Stimulated activated naive B cell treated with anti-CD40 and anti-IgM and Interleukin-4, amounts not matched to agents 10 μg/mL and 1 μg/mL and 100 μg/mL, for 72 hours (primary cell): Measurements from ENCODE around the gene FOXA3.
A peak's percentile ranks its signal among the peaks of the same experiment; 100 is the strongest.
"Not testable (repeated sequence)": the region's sequence is repeated elsewhere in the genome, so short reads cannot be mapped to it uniquely, and the experiment has no call there.

ENCODE experiments used
- ATAC-seq, 2 donors: fragments of 150-1000 bp; cut with Tn5 transposase; replicated peaks; 2 replicates each; pipeline ENCODE4 v1.10.0; 2021; ENCODE audit warnings: moderate library complexity in 1 of 2
- DNase-seq: peaks from one replicate; pipeline ENCODE4 v3.0.0; 2021
- H3K27ac Mint-ChIP-seq: one replicate; pipeline ENCODE4 v1.8.0; 2022; ENCODE audit warnings: mild to moderate bottlenecking, mixed read lengths
- H3K27me3 Mint-ChIP-seq, 2 donors: one replicate each; pipeline ENCODE4 v1.8.0; 2022; ENCODE audit warnings: mixed read lengths in 2 of 2
- H3K36me3 Mint-ChIP-seq, 2 donors: one replicate each; pipeline ENCODE4 v1.8.0; 2022; ENCODE audit warnings: mixed read lengths in 2 of 2, mild to moderate bottlenecking in 1 of 2
- H3K4me1 Mint-ChIP-seq, 2 donors: one replicate each; pipeline ENCODE4 v1.8.0; 2022; ENCODE audit warnings: mixed read lengths in 2 of 2, mild to moderate bottlenecking in 1 of 2
- H3K4me3 Mint-ChIP-seq, 2 donors: one replicate each; pipeline ENCODE4 v1.8.0; 2022; ENCODE audit warnings: mild to moderate bottlenecking in 2 of 2, mixed read lengths in 2 of 2, moderate library complexity in 1 of 2
- H3K9me3 Mint-ChIP-seq, 2 donors: one replicate each; pipeline ENCODE4 v1.8.0; 2022; ENCODE audit warnings: mixed read lengths in 2 of 2, mild to moderate bottlenecking in 1 of 2

FOXA3 gene

GRCh38 chr19:45885556-45886426 is 21.7 kb downstream of the FOXA3 start, which contains the start of gene IRF2BP1:
Gene IRF2BP1, minus strand, starts transcription at chr19:45886141. Its CDS starts 367 bp downstream, at chr19:45885774.
- Mint-ChIP-seq H3K36me3 (peaks cover 7 to 16% of the 10 kb centered on the region in 2 donors), H3K27ac (peak within 1 kb of the TSS; percentile 99), H3K27me3 (peaks cover 0 to 5% of the 10 kb centered on the region in 2 donors), H3K4me1 (peaks cover 15 to 35% of the 10 kb centered on the region in 2 donors), H3K9me3 (no peaks in the 10 kb centered on the region), H3K4me3 (peak within 1 kb of the TSS; percentile 94 to 98)
- DNase-seq (peak; percentile 88), ATAC-seq (peak; percentile 80 to 84)

GRCh38 chr19:45886427-45887199 is 22.5 kb downstream of the FOXA3 start:
- H3K4me3 Mint-ChIP-seq: peak overlapping the region; percentile 94 to 98
- DNase-seq: peak; percentile 85
- peaks cover 0 to 3% of the 10 kb centered on the region in 2 donors for H3K27me3 Mint-ChIP-seq
- peak; percentile 76 to 81 for ATAC-seq
- peak overlapping the region; percentile 99 for H3K27ac Mint-ChIP-seq
- H3K9me3 Mint-ChIP-seq: no peaks in the 10 kb centered on the region
- H3K4me1 Mint-ChIP-seq: peaks cover 13 to 31% of the 10 kb centered on the region in 2 donors
- H3K36me3 Mint-ChIP-seq: peaks cover 8 to 15% of the 10 kb centered on the region in 2 donors

- no peak for ATAC-seq
Observed at GRCh38 chr19:45887200-45887710, 23.1 kb downstream of the FOXA3 start.

GRCh38 chr19:45889210-45889885 is 25.2 kb downstream of the FOXA3 start:
- DNase-seq (no peak), ATAC-seq (no peak)
- Mint-ChIP-seq H3K27me3 (no peaks in the 10 kb centered on the region), H3K36me3 (peaks cover 4 to 9% of the 10 kb centered on the region in 2 donors), H3K9me3 (no peaks in the 10 kb centered on the region), H3K4me1 (peaks cover 3 to 17% of the 10 kb centered on the region in 2 donors), H3K4me3 (no peak overlapping the region), H3K27ac (no peak overlapping the region)

More at GRCh38 chr19:45887200-45887710, 23.1 kb downstream of the FOXA3 start:
- peaks cover 7 to 11% of the 10 kb centered on the region in 2 donors for H3K36me3 Mint-ChIP-seq
- no peak for DNase-seq
- H3K9me3 Mint-ChIP-seq: no peaks in the 10 kb centered on the region
- H3K27me3 Mint-ChIP-seq: no peaks in the 10 kb centered on the region
- peak overlapping the region; percentile 94 to 98 for H3K4me3 Mint-ChIP-seq
- H3K27ac Mint-ChIP-seq: peak overlapping the region; percentile 99
- peaks cover 9 to 27% of the 10 kb centered on the region in 2 donors for H3K4me1 Mint-ChIP-seq

- Mint-ChIP-seq H3K9me3 (no peaks in the 10 kb centered on the region), H3K4me1 (peaks cover 3 to 13% of the 10 kb centered on the region in 2 donors), H3K4me3 (no peak overlapping the region), H3K27me3 (no peaks in the 10 kb centered on the region), H3K27ac (no peak overlapping the region), H3K36me3 (peaks cover 8 to 18% of the 10 kb centered on the region in 2 donors)
- ATAC-seq (no peak), DNase-seq (no peak)
Observed at GRCh38 chr19:45890877-45891276, 26.8 kb downstream of the FOXA3 start.

GRCh38 chr19:45895519-45895972 is 31.4 kb downstream of the FOXA3 start:
- DNase-seq (no peak), ATAC-seq (no peak)
- Mint-ChIP-seq H3K36me3 (peaks cover 14 to 30% of the 10 kb centered on the region in 2 donors), H3K27me3 (no peaks in the 10 kb centered on the region), H3K9me3 (no peaks in the 10 kb centered on the region), H3K4me1 (peaks cover 9 to 30% of the 10 kb centered on the region in 2 donors), H3K4me3 (no peak overlapping the region), H3K27ac (no peak overlapping the region)

GRCh38 chr19:45895983-45896599 is 32.0 kb downstream of the FOXA3 start:
- not testable (repeated sequence) for H3K4me3 Mint-ChIP-seq, H3K9me3 Mint-ChIP-seq, H3K27ac Mint-ChIP-seq, ATAC-seq, H3K27me3 Mint-ChIP-seq, DNase-seq
- Mint-ChIP-seq H3K36me3 (peaks cover 14 to 32% of the 10 kb centered on the region in 2 donors), H3K4me1 (peaks cover 12 to 36% of the 10 kb centered on the region in 2 donors)

- Mint-ChIP-seq H3K4me3 (no peak overlapping the region), H3K9me3 (no peaks in the 10 kb centered on the region), H3K36me3 (peaks cover 11 to 32% of the 10 kb centered on the region in 2 donors), H3K27me3 (no peaks in the 10 kb centered on the region), H3K27ac (peak overlapping the region; percentile 9), H3K4me1 (peaks cover 14 to 43% of the 10 kb centered on the region in 2 donors)
- DNase-seq: no peak
- no peak for ATAC-seq
Observed at GRCh38 chr19:45897261-45897812, 33.2 kb downstream of the FOXA3 start.

- Mint-ChIP-seq H3K9me3 (no peaks in the 10 kb centered on the region), H3K4me3 (no peak overlapping the region), H3K27me3 (peaks cover 0 to 4% of the 10 kb centered on the region in 2 donors), H3K36me3 (peaks cover 11 to 28% of the 10 kb centered on the region in 2 donors), H3K27ac (no peak overlapping the region), H3K4me1 (peaks cover 17 to 49% of the 10 kb centered on the region in 2 donors)
- DNase-seq (no peak), ATAC-seq (no peak)
Observed at GRCh38 chr19:45899253-45899652, 35.1 kb downstream of the FOXA3 start.

- no peak for DNase-seq
- Mint-ChIP-seq H3K4me3 (no peak overlapping the region), H3K27me3 (peaks cover 0 to 4% of the 10 kb centered on the region in 2 donors), H3K9me3 (no peaks in the 10 kb centered on the region), H3K36me3 (peaks cover 11 to 27% of the 10 kb centered on the region in 2 donors), H3K27ac (no peak overlapping the region), H3K4me1 (peaks cover 17 to 49% of the 10 kb centered on the region in 2 donors)
- ATAC-seq: no peak
Observed at GRCh38 chr19:45899919-45900589, 35.9 kb downstream of the FOXA3 start.

- Mint-ChIP-seq H3K27me3 (peaks cover 0 to 9% of the 10 kb centered on the region in 2 donors), H3K27ac (no peak overlapping the region), H3K9me3 (no peaks in the 10 kb centered on the region), H3K4me1 (peaks cover 17 to 49% of the 10 kb centered on the region in 2 donors), H3K4me3 (peak overlapping the region in 1 of 2 donors; percentile 36), H3K36me3 (peaks cover 7 to 19% of the 10 kb centered on the region in 2 donors)
- ATAC-seq (no peak), DNase-seq (no peak)
Observed at GRCh38 chr19:45900738-45901431, 36.8 kb downstream of the FOXA3 start.

- Mint-ChIP-seq H3K4me1 (peaks cover 17 to 49% of the 10 kb centered on the region in 2 donors), H3K4me3 (peak overlapping the region; percentile 59 to 92), H3K36me3 (peaks cover 7 to 19% of the 10 kb centered on the region in 2 donors), H3K27ac (no peak overlapping the region), H3K27me3 (peaks cover 4 to 12% of the 10 kb centered on the region in 2 donors), H3K9me3 (no peaks in the 10 kb centered on the region)
- ATAC-seq (no peak), DNase-seq (no peak)
Observed at GRCh38 chr19:45901432-45901911, 37.3 kb downstream of the FOXA3 start.
